Effector memory CD4-positive, alpha-beta T cell (primary cell): Measurements from ENCODE around the gene ZNRF2.

Experiments used
- DNase-seq, 3 donors: peaks; one replicate each; pipeline ENCODE4 v3.0.0-alpha.2; 2020
- H3K27ac ChIP-seq: 2 replicates; pipeline ENCODE4 v1.7.0; 2013; ENCODE audit warnings: mild to moderate bottlenecking, low read length, moderate library complexity; ENCODE audit not compliant: insufficient read depth, poor library complexity, severe bottlenecking
- H3K27me3 ChIP-seq: replicated peaks from 2 replicates; pipeline ENCODE4 v1.7.0; 2013; ENCODE audit warnings: mild to moderate bottlenecking, low read length; ENCODE audit not compliant: insufficient read depth, control insufficient read depth, poor library complexity, severe bottlenecking
- H3K36me3 ChIP-seq: 2 replicates; pipeline ENCODE4 v1.7.0; 2013; ENCODE audit warnings: mild to moderate bottlenecking, low read length, moderate library complexity; ENCODE audit not compliant: control insufficient read depth, insufficient read depth
- H3K4me1 ChIP-seq: 2 replicates; pipeline ENCODE4 v1.7.0; 2013; ENCODE audit warnings: low read length, mild to moderate bottlenecking; ENCODE audit not compliant: control insufficient read depth, insufficient read depth, poor library complexity, severe bottlenecking
- H3K4me3 ChIP-seq: 2 replicates; pipeline ENCODE4 v1.7.0; 2013; ENCODE audit warnings: low read length, low read depth, mild to moderate bottlenecking; ENCODE audit not compliant: insufficient read depth, poor library complexity, severe bottlenecking
- H3K9me3 ChIP-seq: 2 replicates; pipeline ENCODE4 v1.7.0; 2013; ENCODE audit warnings: mild to moderate bottlenecking, low read length, moderate library complexity; ENCODE audit not compliant: control insufficient read depth
- total RNA-seq, 3 donors: gene quantifications; one replicate each; lab custom pipeline; 2026; lab: John Stamatoyannopoulos, UW

Gene ZNRF2
- 17.9 to 39.6 (median 30.8) reads per million in 3 donors for total RNA-seq

DNA sequence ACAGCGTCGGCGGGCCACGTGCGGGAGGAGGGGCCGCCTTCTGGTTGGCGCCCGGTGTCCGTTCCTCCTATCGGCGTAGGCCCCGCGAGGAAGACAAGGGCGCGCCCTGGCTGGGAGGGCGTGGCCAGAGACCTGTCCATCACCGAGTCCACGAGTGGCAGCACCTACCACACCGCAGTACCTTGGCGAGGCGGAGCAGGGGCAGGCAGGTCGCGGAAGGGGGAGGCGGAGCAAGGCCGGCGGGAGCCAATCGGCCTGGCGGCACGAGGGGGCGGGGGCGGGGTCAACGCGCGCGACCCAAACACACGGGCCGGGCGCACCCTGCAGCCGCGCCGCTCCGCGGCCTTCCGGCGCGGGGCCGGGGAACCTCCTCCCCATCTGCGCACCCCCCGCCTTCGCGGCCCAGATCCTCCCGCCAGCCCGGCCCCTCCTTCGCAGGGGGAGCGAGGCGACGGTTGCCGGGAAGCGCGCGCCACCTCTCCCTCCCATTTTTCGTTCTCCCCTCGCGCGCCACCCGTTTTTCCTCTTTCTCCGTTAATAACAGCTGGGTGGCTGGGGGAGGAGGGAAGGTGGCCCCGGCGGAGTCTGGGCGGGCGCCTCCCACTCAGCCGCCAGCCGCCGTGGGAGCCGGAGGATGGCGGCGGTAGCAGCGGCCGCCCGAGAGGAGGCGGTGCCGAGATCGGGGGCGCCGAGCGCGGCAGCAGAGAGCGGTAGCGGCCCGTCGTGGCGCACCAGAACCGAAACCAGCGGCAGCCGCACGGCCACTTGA, at the start of gene ZNRF2:
Gene ZNRF2 (plus strand): TSS at position 300 of the 769 bp plus-strand sequence. CDS start 761 bp downstream, outside the sequence.
- Histone ChIP-seq H3K9me3 (no peaks in the 10 kb centered on the region), H3K27ac (peak within 1 kb of the TSS; percentile 83), H3K36me3 (no peaks in the 10 kb centered on the region), H3K27me3 (no peaks in the 10 kb centered on the region), H3K4me1 (peaks cover 6% of the 10 kb centered on the region), H3K4me3 (peak within 1 kb of the TSS; percentile 70)
- peak; percentile 99 for DNase-seq

DNA sequence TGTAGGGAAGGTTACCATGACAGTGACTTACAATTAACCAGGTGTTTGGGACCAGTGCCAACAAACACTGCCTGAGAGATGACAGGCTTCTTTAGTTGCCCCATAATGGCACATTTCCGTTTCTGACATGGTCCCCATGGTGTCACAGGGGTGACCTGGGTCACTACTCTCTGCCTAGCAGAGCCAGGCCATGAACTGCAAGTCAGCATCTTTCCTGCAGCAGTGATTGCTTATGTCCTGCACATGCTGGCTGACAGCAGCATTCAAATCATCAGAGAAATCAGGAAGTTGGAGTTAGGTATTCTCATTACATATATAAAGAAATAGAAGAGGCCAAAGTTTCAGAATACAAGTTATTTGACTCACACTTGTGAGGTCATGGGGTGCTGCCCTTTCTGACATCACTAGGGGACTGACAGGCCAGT, 47.1 kb upstream of the ZNRF2 start:
- Histone ChIP-seq H3K27ac (no peak overlapping the region), H3K27me3 (no peaks in the 10 kb centered on the region), H3K36me3 (no peaks in the 10 kb centered on the region), H3K9me3 (no peaks in the 10 kb centered on the region), H3K4me3 (no peak overlapping the region), H3K4me1 (no peaks in the 10 kb centered on the region)
- DNase-seq = no peak

DNA sequence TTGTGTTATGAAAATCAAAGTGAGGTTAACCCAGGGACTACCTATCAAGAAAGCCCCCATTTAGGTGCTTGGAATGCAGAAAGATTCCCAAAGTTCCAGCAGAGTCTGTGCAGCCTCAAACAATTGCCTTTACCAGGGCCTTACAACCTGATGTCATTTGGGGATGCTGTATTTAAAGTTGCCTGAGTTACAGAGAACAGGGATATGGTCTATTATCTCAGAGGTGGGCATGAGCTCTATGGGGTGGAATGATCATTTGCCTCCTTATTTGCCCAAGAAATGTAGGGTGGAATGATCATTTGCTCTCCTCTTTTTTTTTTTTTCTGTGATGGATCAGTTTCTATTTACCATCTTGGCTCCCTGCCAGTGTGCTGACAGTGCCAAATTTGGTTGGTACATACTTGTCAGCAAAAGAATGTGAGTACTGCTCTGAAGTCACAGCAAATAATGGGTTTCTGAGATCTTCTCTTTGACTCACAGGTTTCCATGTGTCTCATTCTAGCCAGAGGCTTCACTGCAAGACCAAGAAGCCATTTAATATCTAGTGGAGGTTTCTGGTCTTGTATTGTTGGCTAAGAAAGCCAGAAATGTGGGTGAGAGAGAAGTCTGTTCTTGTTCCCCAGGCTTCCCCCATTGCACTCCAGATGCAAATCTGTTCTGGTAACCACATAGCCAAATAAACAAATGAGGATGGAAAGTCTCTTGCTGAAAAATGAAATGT, 45.5 kb upstream of the ZNRF2 start:
- Histone ChIP-seq H3K36me3 (no peaks in the 10 kb centered on the region), H3K4me3 (no peak overlapping the region), H3K27ac (no peak overlapping the region), H3K27me3 (no peaks in the 10 kb centered on the region), H3K4me1 (no peaks in the 10 kb centered on the region), H3K9me3 (no peaks in the 10 kb centered on the region)
- DNase-seq = no peak

DNA sequence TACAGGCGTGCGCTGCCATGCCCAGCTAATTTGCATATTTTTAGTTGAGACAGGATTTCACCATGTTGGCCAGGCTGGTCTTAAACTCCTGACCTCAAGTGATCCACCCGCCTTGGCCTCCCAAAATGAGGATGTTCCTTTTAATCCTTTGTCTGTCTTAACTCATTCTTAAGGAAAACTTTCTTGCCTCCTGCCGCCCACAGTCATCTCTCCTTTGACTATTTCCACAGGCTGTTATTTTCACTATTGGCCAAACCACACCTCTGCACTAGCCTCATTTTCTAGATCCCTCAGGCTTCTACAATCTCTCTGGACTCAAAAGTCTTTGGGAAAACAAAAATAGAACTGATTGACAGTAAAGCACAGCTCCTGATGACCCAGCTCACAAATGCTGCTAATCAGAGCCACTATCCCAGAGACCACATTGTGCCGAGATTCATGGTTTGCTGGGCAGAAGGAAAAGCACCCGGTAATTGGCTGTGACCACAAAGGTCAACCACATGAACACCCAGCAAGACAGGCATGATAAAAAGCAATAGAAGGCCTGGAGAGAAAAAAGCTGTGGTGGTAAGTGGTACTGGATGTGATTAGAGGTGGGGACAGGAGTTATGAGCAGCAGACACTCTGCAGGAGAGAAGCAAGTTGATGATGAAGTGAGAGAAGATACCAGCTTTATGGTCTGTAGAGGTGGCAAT, 44.1 kb upstream of the ZNRF2 start:
- DNase-seq = no peak
- H3K27me3 ChIP-seq = no peaks in the 10 kb centered on the region
- H3K27ac ChIP-seq = no peak overlapping the region
- H3K4me1 ChIP-seq = no peaks in the 10 kb centered on the region
- no peaks in the 10 kb centered on the region for H3K36me3 ChIP-seq
- no peak overlapping the region for H3K4me3 ChIP-seq
- no peaks in the 10 kb centered on the region for H3K9me3 ChIP-seq

DNA sequence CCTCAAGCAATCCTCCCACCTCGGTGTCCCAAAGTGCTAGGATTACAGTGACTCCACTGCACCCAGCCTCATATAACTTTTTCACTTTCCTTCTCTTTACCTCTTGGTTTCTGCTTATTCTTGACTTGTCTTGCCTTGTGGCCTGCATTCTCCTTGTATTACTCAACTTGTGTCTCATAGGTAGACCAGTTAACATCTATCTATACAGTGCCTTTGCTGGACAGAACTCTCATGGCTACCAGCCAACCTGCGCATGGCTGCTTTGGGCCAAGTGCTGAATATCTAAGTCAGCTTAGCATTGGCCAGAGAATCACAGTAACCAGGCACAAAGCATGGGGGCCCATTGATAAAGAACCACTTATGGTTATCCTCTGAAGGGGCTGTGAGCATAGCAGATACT, 42.6 kb upstream of the ZNRF2 start:
- DNase-seq = no peak
- Histone ChIP-seq H3K27ac (no peak overlapping the region), H3K4me1 (no peaks in the 10 kb centered on the region), H3K36me3 (no peaks in the 10 kb centered on the region), H3K9me3 (no peaks in the 10 kb centered on the region), H3K27me3 (no peaks in the 10 kb centered on the region), H3K4me3 (no peak overlapping the region)

DNA sequence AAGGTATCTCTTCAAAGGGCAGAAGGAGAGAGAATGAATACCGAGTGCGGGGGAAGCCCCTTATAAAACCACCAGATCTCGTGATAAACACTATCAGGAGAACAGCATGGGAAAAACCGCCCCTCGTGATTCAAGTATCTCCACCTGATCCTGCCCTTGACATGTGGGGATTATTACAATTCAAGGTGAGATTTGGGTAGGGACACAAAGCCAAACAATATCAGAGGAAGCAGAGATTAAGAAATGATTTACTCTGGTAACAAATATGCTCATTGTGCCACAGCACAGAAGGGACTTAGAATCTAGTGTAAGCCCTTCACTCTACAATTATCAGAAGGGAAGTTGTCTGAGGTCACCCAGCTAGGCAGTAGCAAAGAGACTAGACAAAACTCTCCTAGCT, 40.1 kb upstream of the ZNRF2 start:
- no peaks in the 10 kb centered on the region for H3K9me3 ChIP-seq
- H3K27me3 ChIP-seq = no peaks in the 10 kb centered on the region
- no peak overlapping the region for H3K27ac ChIP-seq
- no peaks in the 10 kb centered on the region for H3K36me3 ChIP-seq
- no peak for DNase-seq
- H3K4me3 ChIP-seq = no peak overlapping the region
- no peaks in the 10 kb centered on the region for H3K4me1 ChIP-seq

DNA sequence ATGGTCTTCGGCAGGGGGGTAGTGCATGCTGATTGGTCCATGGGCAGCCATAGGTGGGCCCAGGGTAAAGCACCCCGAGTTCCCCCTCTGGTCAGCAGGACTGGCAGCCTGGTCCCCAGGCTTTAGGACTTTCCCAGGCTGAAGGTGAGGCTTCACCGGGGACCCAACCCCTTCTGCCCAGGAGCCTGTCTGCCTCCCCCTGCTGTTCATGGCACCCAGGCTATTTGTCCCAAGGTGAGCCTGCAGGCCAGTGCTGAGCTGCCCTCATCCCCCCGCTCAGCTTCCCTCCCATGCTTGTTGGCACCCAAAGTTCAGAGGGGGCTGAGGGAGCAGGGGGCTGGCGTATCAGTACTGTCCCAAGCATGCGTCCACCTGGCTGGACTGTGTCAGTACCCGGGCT, 38.5 kb upstream of the ZNRF2 start:
- no peaks in the 10 kb centered on the region for H3K27me3 ChIP-seq
- H3K4me3 ChIP-seq = no peak overlapping the region

DNA sequence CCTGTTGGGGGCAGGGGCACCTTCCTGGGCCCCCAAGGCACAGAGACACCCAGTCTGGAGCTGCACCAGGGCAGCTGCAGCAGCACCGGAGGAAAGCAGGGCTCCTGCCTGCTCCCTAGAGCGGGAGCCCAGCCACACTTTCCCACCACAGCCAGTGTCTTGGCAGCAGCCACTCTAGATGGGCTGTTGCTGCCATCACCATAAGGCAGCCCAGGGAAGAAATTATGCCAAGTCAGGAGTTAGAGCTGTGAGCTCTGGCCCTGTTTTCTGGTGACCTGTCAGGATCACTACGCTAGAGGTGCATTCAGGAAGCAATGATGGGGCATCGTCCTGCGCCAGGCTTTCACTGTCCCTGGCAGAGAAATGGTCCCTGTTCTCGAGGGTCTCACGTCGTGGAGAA, 38.0 kb upstream of the ZNRF2 start:
- Histone ChIP-seq H3K27me3 (no peaks in the 10 kb centered on the region), H3K4me1 (no peaks in the 10 kb centered on the region), H3K9me3 (no peaks in the 10 kb centered on the region), H3K27ac (no peak overlapping the region), H3K36me3 (no peaks in the 10 kb centered on the region), H3K4me3 (no peak overlapping the region)
- DNase-seq = no peak

More for the DNA sequence above, 38.5 kb upstream of the ZNRF2 start:
- no peak for DNase-seq
- H3K4me1 ChIP-seq = no peaks in the 10 kb centered on the region
- no peaks in the 10 kb centered on the region for H3K36me3 ChIP-seq
- H3K9me3 ChIP-seq = no peaks in the 10 kb centered on the region
- H3K27ac ChIP-seq = no peak overlapping the region

DNA sequence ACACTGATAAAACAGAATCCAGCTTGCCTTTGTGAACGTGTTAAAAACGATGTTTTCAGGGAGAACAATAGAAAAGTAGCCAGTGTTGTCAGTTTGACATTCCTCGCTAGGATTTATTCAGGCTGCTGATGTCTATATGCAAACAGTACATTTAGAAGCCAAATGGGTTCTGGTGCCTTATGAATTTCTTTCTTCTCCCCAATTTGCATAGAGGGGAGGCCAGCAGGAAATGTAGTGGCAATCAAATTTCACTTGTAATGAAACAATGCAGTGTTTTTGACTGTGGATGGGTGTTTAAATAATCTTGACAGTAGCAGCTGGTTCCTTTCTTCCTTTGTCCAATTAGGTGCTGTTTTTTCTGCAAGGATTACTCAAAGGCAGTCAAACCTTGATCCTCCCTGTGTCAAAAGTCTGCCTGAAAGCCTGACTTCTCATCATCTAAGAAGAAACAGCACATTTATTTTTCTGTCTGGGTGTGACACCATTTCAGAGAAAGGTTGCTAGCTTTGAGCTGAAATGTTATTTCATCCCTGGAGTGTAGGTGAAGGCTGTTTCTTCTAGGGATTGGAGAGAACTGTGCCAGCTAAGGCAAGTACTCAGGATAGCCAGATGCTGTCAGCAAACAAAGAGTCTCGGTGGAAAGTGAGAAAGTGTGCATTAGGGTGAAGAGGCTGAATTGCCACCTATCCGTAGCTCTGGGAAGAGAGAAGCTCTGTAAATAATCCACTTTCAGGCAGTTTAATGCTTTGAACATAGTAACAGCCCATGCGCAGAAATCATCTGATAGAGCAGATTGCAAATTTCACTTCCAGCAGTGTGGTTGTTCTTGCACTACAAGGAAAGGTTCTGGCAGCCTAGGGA, 36.6 kb upstream of the ZNRF2 start:
- H3K4me1 ChIP-seq = no peaks in the 10 kb centered on the region
- H3K4me3 ChIP-seq = no peak overlapping the region
- H3K27me3 ChIP-seq = no peaks in the 10 kb centered on the region
- no peaks in the 10 kb centered on the region for H3K9me3 ChIP-seq
- DNase-seq = no peak
- no peaks in the 10 kb centered on the region for H3K36me3 ChIP-seq
- no peak overlapping the region for H3K27ac ChIP-seq
